Parathyroid adenoma (tissue), 2 donors: ENCODE results near the gene NR1H3.
A peak's percentile ranks its signal among the peaks of the same experiment; 100 is the strongest.

Experiments
- H2AFZ ChIP-seq: fragments of 300-600 bp; sonication (generic); one replicate; pipeline ENCODE4 v1.7.0; 2017; ENCODE audit warnings: antibody characterized with exemption, mild to moderate bottlenecking
- H3K27ac ChIP-seq: fragments of 300-600 bp; sonication (generic); one replicate; pipeline ENCODE4 v1.7.0; 2017
- H3K27me3 ChIP-seq: fragments of 300-600 bp; sonication (generic); one replicate; pipeline ENCODE4 v1.7.0; 2017; ENCODE audit warnings: low read length; ENCODE audit not compliant: control insufficient read depth, insufficient read depth
- H3K36me3 ChIP-seq: fragments of 300-600 bp; sonication (generic); one replicate; pipeline ENCODE4 v1.7.0; 2017; ENCODE audit warnings: low read length; ENCODE audit not compliant: control insufficient read depth, insufficient read depth
- H3K4me1 ChIP-seq: fragments of 300-600 bp; sonication (generic); one replicate; pipeline ENCODE4 v1.7.0; 2017; ENCODE audit warnings: control low read depth
- H3K4me2 ChIP-seq: fragments of 300-600 bp; sonication (generic); one replicate; pipeline ENCODE4 v1.7.0; 2017; ENCODE audit warnings: low read length
- H3K4me3 ChIP-seq: fragments of 300-600 bp; sonication (generic); one replicate; pipeline ENCODE4 v1.7.0; 2017; ENCODE audit warnings: low read depth, low read length
- H3K79me2 ChIP-seq: fragments of 300-600 bp; sonication (generic); one replicate; pipeline ENCODE4 v1.7.0; 2017; ENCODE audit warnings: control low read depth
- H3K9ac ChIP-seq: fragments of 300-600 bp; sonication (generic); one replicate; pipeline ENCODE4 v1.7.0; 2017; ENCODE audit warnings: mild to moderate bottlenecking
- H3K9me3 ChIP-seq: fragments of 300-600 bp; sonication (generic); one replicate; pipeline ENCODE4 v1.7.0; 2017; ENCODE audit warnings: low read length; ENCODE audit not compliant: control insufficient read depth
- TF ChIP-seq, protein P1 (sequence below): fragments of 300-600 bp; sonication (generic); IDR thresholded peaks from one replicate; pipeline ENCODE4 v1.7.0; 2017; ENCODE audit warnings: antibody characterized with exemption, mild to moderate bottlenecking
- donor health status: primary hyperparathyroidism.

Gene NR1H3

GRCh38 chr11:47269002-47269828, 11.4 kb downstream of the NR1H3 start:
- Histone ChIP-seq H3K9me3 (no peaks in the 10 kb centered on the region), H2AFZ (peak overlapping the region; percentile 86), H3K4me3 (peak overlapping the region; percentile 69), H3K36me3 (no peaks in the 10 kb centered on the region), H3K27me3 (no peaks in the 10 kb centered on the region), H3K4me1 (peaks cover 3% of the 10 kb centered on the region), H3K79me2 (peaks cover 4% of the 10 kb centered on the region), H3K4me2 (peak overlapping the region; percentile 80), H3K9ac (no peak overlapping the region), H3K27ac (peak overlapping the region; percentile 78)
- TF ChIP-seq, protein P1, sequence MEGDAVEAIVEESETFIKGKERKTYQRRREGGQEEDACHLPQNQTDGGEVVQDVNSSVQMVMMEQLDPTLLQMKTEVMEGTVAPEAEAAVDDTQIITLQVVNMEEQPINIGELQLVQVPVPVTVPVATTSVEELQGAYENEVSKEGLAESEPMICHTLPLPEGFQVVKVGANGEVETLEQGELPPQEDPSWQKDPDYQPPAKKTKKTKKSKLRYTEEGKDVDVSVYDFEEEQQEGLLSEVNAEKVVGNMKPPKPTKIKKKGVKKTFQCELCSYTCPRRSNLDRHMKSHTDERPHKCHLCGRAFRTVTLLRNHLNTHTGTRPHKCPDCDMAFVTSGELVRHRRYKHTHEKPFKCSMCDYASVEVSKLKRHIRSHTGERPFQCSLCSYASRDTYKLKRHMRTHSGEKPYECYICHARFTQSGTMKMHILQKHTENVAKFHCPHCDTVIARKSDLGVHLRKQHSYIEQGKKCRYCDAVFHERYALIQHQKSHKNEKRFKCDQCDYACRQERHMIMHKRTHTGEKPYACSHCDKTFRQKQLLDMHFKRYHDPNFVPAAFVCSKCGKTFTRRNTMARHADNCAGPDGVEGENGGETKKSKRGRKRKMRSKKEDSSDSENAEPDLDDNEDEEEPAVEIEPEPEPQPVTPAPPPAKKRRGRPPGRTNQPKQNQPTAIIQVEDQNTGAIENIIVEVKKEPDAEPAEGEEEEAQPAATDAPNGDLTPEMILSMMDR, result no peak

GRCh38 chr11:47269829-47270305, 12.1 kb downstream of the NR1H3 start, which contains the start of gene MADD:
Gene MADD (plus strand): TSS chr11:47270133.
- TF ChIP-seq, protein P1, result no peak
- Histone ChIP-seq H3K4me3 (peak within 1 kb of the TSS; percentile 69), H3K9ac (no peak within 1 kb of the TSS), H3K79me2 (peaks cover 4% of the 10 kb centered on the region), H3K27ac (peak within 1 kb of the TSS; percentile 78), H3K4me1 (peaks cover 3% of the 10 kb centered on the region), H3K4me2 (peak within 1 kb of the TSS; percentile 80), H2AFZ (peak within 1 kb of the TSS; percentile 86), H3K9me3 (no peaks in the 10 kb centered on the region), H3K36me3 (no peaks in the 10 kb centered on the region), H3K27me3 (no peaks in the 10 kb centered on the region)

DNA sequence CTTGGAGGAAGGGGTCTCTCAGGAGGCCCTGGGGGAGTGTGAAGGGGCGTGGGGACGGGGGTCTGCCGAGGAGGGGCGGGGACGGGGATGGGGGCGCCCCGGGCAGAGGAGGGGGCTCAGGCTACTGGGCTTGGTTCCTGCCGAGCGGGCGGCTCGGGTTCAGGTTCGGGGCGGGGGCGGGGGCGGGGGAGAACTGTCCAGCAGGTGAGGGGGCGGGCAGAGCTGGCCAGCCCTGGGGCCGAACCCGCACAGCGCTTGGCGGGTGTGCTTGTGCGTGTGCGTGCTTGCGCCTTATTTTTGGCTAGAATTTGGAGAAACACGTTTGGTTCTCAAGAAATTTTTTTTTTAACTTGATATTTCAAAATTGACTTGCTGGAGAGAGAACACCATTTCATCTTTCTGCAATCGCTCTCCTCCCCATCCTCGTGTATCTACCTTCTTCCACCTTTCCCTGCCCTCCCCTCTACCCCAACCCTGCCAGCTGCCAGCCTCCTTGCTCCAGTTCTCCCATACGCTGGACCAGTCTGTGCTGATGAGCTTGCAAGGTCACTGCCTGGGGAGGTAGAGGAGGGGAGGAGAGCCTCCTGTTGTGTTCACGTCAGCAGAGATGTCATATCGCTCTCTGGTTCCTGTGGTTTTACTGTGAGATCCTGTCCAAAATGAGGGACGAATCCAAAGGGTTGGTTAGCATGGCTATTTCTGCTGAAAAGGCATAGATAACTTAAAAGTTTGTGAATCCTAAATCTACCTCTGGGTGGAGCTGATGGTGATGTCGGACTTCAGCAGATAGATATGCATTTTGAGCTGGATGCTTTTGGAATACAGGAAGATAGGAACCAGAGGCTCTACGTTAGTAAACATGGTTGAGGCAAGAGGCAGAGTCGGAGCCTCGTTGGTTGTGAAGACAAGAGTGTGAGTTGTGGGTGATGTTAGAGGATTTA, 12.8 kb downstream of the NR1H3 start:
- peak overlapping the region; percentile 86 for H2AFZ ChIP-seq
- peaks cover 3% of the 10 kb centered on the region for H3K4me1 ChIP-seq
- peak overlapping the region; percentile 78 for H3K27ac ChIP-seq
- peak overlapping the region; percentile 59 for H3K4me2 ChIP-seq
- peak overlapping the region; percentile 69 for H3K4me3 ChIP-seq
- no peaks in the 10 kb centered on the region for H3K27me3 ChIP-seq
- TF ChIP-seq, protein P1, result no peak
- H3K9me3 ChIP-seq, result no peaks in the 10 kb centered on the region
- no peak overlapping the region for H3K9ac ChIP-seq
- H3K36me3 ChIP-seq, result no peaks in the 10 kb centered on the region
- H3K79me2 ChIP-seq, result peaks cover 5% of the 10 kb centered on the region

- H2AFZ ChIP-seq, result no peak overlapping the region
Measured at GRCh38 chr11:47271328-47271727, 13.5 kb downstream of the NR1H3 start.

More at GRCh38 chr11:47271328-47271727, 13.5 kb downstream of the NR1H3 start:
- peak overlapping the region; percentile 58 for H3K4me2 ChIP-seq
- peak overlapping the region; percentile 60 for H3K27ac ChIP-seq
- peaks cover 9% of the 10 kb centered on the region for H3K79me2 ChIP-seq
- TF ChIP-seq, protein P1, result no peak
- no peak overlapping the region for H3K4me3 ChIP-seq
- H3K4me1 ChIP-seq, result peaks cover 3% of the 10 kb centered on the region
- no peaks in the 10 kb centered on the region for H3K9me3 ChIP-seq
- H3K27me3 ChIP-seq, result no peaks in the 10 kb centered on the region
- no peaks in the 10 kb centered on the region for H3K36me3 ChIP-seq
- no peak overlapping the region for H3K9ac ChIP-seq
